ENCODE results near the gene ENTPD8. TPM values are rescaled to one million over a fixed set of nuclear protein-coding genes. Genes with fewer than 3 reads are reported as not detected.
A peak's percentile ranks its signal among the peaks of the same experiment; 100 is the strongest.

Gene ENTPD8
- total RNA-seq, 6 donors from 2014 or later: 0.15 to 0.17 TPM; not detected in 4

DNA sequence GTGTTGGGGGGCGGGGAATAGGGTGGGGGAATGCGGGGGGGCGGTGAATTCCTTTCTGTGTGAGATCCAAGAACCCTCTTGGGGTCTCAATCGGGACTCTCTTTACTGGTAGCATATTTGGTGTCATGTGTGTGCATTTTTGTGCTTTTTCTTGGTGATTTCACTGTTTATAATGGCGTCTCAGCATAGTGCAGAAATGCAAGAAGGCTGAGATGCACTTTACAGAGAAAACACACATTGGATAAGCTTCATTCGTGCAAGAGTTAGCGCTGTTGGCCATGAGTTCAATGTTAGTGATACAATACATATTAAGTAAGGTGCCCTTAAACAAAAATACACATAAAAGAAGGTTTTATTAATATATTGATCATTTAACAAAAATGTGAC, 771 bp upstream of the ENTPD8 start:
- 11 to 35% methylated on average over 5 to 7 of the region's 7 CpGs for WGBS, 2 donors

DNA sequence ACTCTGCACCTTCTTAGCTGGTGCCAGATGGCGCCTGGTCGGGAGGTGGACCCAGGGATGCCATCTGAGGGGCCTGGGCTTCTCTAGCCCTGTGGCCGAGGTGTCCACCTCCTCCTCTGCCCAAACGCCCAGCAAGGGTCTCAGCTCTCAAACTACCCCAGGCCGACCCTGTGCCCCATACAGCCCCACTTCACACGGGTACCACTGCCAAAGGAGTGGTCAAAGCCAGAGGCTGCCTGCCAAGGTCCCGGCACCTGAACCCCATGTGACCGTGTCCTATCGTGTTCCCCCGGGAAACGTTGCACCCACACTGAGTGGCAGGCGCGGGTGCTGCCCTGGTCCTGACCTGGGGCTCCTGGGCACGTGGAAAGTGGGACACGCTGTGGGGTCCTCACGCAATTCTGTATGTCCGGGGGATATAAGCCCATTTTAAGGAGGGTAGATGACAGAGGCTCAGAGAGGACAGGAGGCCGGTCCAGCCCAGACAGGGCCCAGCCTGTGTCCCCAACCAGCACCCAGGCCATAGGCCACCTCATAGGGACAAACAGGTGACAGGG, 1.9 kb downstream of the ENTPD8 start:
- H3K36me3 ChIP-seq: no peaks in the 10 kb centered on the region
- WGBS, 2 donors: 67 to 75% methylated on average over 13 to 17 of the region's 18 CpGs
- no peak overlapping the region for H3K27ac ChIP-seq
- TF ChIP-seq POLR2AphosphoS5 (IDR thresholded peaks at IDR 0.05) (no peak), POLR2A (IDR thresholded peaks at IDR 0.05) (no peak)
- no peaks in the 10 kb centered on the region for H3K9me3 ChIP-seq
- no peak for ATAC-seq (ENCODE audit: low FRiP score in 2 of 2)
- H3K27me3 ChIP-seq: peaks cover 0 to 8% (median 2%) of the 10 kb centered on the region in 4 donors
- DNase-seq: no peak
- H3K4me3 ChIP-seq: no peak overlapping the region
- peaks cover 4 to 16% (median 12%) of the 10 kb centered on the region in 4 donors for H3K4me1 ChIP-seq

More for the DNA sequence above, 771 bp upstream of the ENTPD8 start:
- Histone ChIP-seq H3K9me3 (no peaks in the 10 kb centered on the region), H3K4me1 (peaks cover 10 to 20% (median 17%) of the 10 kb centered on the region in 4 donors), H3K4me3 (peak overlapping the region in 3 of 4 donors; percentile 35 to 52 (median 51)), H3K36me3 (no peaks in the 10 kb centered on the region), H3K27ac (no peak overlapping the region), H3K27me3 (peaks cover 0 to 8% (median 2%) of the 10 kb centered on the region in 4 donors)
- DNase-seq (no peak), ATAC-seq (ENCODE audit: low FRiP score in 2 of 2) (no peak)
- no peak for TF ChIP-seq POLR2A (IDR thresholded peaks at IDR 0.05)
- no peak for TF ChIP-seq POLR2AphosphoS5 (IDR thresholded peaks at IDR 0.05)
- TF ChIP-seq, protein P1, sequence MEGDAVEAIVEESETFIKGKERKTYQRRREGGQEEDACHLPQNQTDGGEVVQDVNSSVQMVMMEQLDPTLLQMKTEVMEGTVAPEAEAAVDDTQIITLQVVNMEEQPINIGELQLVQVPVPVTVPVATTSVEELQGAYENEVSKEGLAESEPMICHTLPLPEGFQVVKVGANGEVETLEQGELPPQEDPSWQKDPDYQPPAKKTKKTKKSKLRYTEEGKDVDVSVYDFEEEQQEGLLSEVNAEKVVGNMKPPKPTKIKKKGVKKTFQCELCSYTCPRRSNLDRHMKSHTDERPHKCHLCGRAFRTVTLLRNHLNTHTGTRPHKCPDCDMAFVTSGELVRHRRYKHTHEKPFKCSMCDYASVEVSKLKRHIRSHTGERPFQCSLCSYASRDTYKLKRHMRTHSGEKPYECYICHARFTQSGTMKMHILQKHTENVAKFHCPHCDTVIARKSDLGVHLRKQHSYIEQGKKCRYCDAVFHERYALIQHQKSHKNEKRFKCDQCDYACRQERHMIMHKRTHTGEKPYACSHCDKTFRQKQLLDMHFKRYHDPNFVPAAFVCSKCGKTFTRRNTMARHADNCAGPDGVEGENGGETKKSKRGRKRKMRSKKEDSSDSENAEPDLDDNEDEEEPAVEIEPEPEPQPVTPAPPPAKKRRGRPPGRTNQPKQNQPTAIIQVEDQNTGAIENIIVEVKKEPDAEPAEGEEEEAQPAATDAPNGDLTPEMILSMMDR (IDR thresholded peaks at IDR 0.05): no peak
- no peak for TF ChIP-seq EP300 (IDR thresholded peaks at IDR 0.05)

DNA sequence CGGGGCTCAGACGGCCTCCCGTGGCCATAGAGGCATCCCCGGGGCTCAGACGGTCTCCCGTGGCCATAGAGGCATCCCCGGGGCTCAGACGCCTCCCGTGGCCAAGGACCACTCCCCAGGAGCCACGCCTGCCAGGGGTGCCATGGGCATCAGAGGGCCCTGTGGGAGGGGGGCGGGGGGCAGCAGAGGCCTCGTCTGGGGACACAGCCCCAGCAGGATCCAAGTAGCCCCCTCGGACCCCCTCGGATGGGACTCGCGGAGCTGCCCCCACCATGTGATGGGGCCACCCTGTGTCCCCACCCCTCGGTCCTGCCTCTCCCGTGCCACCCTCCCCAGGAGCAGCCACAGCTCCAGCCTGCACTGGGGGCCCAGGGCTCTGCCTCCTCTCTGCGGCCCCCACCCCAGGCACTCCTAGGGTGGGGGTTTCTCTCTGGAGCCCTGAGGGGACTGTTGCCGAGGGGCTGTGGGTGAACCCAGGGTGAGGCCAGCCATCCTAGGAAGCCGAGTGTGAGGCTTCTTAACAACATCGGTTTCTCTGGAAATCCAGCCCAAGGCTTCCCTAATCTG, 2.5 kb downstream of the ENTPD8 start:
- ATAC-seq (ENCODE audit: low FRiP score in 2 of 2): no peak
- WGBS, 2 donors: 86% methylated on average over 11 of the region's 22 CpGs; no CpG with 5 or more reads in 1 of the 2 donors

DNA sequence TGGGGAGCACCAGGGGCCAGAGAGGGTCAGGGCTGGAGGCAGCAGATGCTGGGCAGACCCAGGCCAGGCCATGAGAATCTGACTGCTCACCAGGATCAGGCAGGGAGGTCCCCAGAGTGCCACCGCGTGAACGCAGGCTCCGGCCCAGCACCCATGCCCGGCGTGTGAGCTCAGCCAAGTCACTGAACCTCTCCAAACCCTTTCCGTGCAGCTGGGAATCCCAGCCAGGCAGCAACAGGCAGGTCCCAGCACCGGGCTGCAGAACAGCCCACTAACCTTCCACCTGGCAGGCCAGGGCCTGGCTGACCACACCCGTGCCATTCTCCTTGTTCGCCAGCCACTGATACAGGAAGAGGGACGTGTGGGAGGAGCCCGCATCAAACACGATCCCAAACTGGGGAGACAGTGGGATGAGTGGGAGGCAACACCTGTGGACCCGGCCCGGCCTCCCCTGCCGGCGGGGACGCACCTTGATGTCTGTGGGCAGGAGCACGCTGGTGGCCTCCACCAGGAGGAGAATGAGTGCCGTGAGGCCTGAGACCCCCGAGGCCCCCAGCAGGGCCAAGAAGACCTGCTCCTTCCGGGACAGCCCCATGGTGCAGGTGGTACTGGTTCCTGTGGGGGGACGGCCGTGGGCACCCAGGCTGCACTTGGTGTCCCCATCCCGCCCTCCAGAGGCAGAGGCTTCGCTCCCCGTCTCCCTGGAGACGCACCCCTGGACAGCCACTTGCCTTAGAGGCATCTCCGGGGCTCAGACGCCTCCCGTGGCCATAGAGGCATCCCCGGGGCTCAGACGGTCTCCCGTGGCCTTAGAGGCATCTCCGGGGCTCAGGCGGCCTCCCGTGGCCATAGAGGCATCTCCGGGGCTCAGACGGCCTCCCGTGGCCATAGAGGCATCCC, 3.2 kb downstream of the ENTPD8 start:
- Histone ChIP-seq H3K36me3 (no peaks in the 10 kb centered on the region), H3K9me3 (no peaks in the 10 kb centered on the region), H3K4me3 (no peak overlapping the region), H3K27me3 (peaks cover 0 to 8% (median 2%) of the 10 kb centered on the region in 4 donors), H3K4me1 (peaks cover 4 to 16% (median 12%) of the 10 kb centered on the region in 4 donors), H3K27ac (no peak overlapping the region)
- DNase-seq (peak in 1 of 2 donors; percentile 76), ATAC-seq (ENCODE audit: low FRiP score in 2 of 2) (no peak)
- WGBS, 2 donors: 87 to 91% methylated on average over 9 to 19 of the region's 40 CpGs
- no peak for TF ChIP-seq EP300 (IDR thresholded peaks at IDR 0.05)
- TF ChIP-seq, protein P1 (IDR thresholded peaks at IDR 0.05): no peak
- no peak for TF ChIP-seq POLR2A (IDR thresholded peaks at IDR 0.05)
- no peak for TF ChIP-seq POLR2AphosphoS5 (IDR thresholded peaks at IDR 0.05)

More for the DNA sequence above, 2.5 kb downstream of the ENTPD8 start:
- no peak for TF ChIP-seq POLR2AphosphoS5 (IDR thresholded peaks at IDR 0.05)
- no peak for TF ChIP-seq POLR2A (IDR thresholded peaks at IDR 0.05)
- TF ChIP-seq, protein P1 (IDR thresholded peaks at IDR 0.05): no peak
- no peak for TF ChIP-seq EP300 (IDR thresholded peaks at IDR 0.05)
- no peaks in the 10 kb centered on the region for H3K9me3 ChIP-seq
- DNase-seq: peak in 1 of 2 donors; percentile 61
- no peaks in the 10 kb centered on the region for H3K36me3 ChIP-seq
- no peak overlapping the region for H3K4me3 ChIP-seq
- H3K4me1 ChIP-seq: peaks cover 4 to 16% (median 12%) of the 10 kb centered on the region in 4 donors
- peaks cover 0 to 8% (median 2%) of the 10 kb centered on the region in 4 donors for H3K27me3 ChIP-seq
- no peak overlapping the region for H3K27ac ChIP-seq
